Chondrocyte (in vitro differentiated cells): ENCODE measurements around the gene LRRC55. TPM values are rescaled to one million over a fixed set of nuclear protein-coding genes. Genes with fewer than 3 reads are reported as not detected.

Experiments
- DNase-seq: peaks from one replicate; pipeline ENCODE4 v3.0.0; 2021; ENCODE audit warnings: mixed read lengths, low spot score
- H3K27ac Mint-ChIP-seq: one replicate; pipeline ENCODE4 v1.8.0; 2021; ENCODE audit warnings: mild to moderate bottlenecking, moderate library complexity, mixed read lengths; ENCODE audit not compliant: unreplicated experiment
- H3K27me3 Mint-ChIP-seq: 2 replicates; pipeline ENCODE4 v1.8.0; 2021; ENCODE audit warnings: low read depth, mixed read lengths
- H3K36me3 Mint-ChIP-seq: 2 replicates; pipeline ENCODE4 v1.8.0; 2021; ENCODE audit warnings: low read depth, mixed read lengths
- H3K4me1 Mint-ChIP-seq: 2 replicates; pipeline ENCODE4 v1.8.0; 2021; ENCODE audit warnings: low read depth, mild to moderate bottlenecking, mixed read lengths
- H3K4me3 Mint-ChIP-seq: one replicate; pipeline ENCODE4 v1.8.0; 2021; ENCODE audit warnings: mild to moderate bottlenecking, moderate library complexity, mixed read lengths; ENCODE audit not compliant: unreplicated experiment
- H3K9me3 Mint-ChIP-seq: 2 replicates; pipeline ENCODE4 v1.8.0; 2021; ENCODE audit warnings: low read depth, mixed read lengths
- total RNA-seq: library from RNA; stranded (reverse); gene quantifications from 3 replicates; pipeline ENCODE4 v1.2.1, GENCODE V29; 2021
- TF ChIP-seq, protein P1 (sequence below): fragments of 200-600 bp; sonication (generic); IDR thresholded peaks from 2 replicates; pipeline ENCODE4 v1.5.0; 2021; ENCODE audit warnings: antibody characterized with exemption, mild to moderate bottlenecking, moderate library complexity

LRRC55 gene
- total RNA-seq, 1 donor from 2014 or later = not detected

DNA sequence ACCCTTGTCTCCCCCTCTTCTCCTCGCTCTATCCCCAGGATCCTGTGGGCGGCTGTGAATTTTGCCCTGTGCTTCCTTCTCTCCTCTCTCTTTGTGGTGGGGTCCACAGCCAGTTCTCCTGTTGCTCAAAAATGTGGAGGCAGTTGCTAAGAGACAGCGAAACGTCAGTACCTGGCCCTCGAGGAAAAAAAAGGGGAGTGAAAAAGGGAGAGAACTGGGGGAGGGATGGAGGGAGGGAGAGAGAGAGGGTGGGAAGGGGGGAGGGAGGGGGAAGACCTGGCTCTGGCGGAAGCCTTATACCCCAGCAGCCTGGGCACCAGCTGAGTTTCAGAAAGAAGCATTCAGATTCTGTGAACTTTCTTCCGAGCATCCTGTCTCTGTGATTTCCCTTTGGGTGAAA, 2.1 kb upstream of the LRRC55 start:
- Mint-ChIP-seq H3K9me3 (no peaks in the 10 kb centered on the region), H3K4me3 (no peak overlapping the region), H3K27ac (no peak overlapping the region), H3K4me1 (no peaks in the 10 kb centered on the region), H3K36me3 (no peaks in the 10 kb centered on the region), H3K27me3 (peaks cover 65% of the 10 kb centered on the region)
- TF ChIP-seq, protein P1, sequence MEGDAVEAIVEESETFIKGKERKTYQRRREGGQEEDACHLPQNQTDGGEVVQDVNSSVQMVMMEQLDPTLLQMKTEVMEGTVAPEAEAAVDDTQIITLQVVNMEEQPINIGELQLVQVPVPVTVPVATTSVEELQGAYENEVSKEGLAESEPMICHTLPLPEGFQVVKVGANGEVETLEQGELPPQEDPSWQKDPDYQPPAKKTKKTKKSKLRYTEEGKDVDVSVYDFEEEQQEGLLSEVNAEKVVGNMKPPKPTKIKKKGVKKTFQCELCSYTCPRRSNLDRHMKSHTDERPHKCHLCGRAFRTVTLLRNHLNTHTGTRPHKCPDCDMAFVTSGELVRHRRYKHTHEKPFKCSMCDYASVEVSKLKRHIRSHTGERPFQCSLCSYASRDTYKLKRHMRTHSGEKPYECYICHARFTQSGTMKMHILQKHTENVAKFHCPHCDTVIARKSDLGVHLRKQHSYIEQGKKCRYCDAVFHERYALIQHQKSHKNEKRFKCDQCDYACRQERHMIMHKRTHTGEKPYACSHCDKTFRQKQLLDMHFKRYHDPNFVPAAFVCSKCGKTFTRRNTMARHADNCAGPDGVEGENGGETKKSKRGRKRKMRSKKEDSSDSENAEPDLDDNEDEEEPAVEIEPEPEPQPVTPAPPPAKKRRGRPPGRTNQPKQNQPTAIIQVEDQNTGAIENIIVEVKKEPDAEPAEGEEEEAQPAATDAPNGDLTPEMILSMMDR = no peak
- no peak for DNase-seq

DNA sequence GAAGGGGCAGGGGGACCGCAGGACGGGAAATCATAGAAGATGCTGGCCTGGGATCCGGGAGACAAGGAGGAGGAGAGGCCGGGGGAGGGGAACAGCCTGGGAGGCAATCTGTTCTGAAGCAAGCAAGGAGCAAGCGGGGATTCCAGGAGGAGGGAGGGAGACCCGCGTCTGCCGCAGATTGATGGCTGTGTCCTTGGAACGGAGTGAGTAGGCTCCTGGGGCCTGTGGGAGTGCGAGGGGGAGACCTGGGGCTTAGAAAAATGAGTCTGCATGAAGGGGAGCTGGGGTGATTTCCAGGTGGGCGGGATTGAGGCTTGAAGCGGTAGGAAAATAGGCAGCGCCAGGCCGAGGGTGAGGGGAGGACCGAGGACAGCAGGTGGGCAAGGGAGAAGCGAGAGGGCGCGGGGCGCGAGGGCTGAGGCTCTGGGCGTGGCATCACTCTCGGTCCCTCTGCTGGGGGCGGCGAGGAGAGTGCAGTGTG, 1.6 kb upstream of the LRRC55 start:
- TF ChIP-seq, protein P1 = no peak
- Mint-ChIP-seq H3K36me3 (no peaks in the 10 kb centered on the region), H3K4me1 (no peaks in the 10 kb centered on the region), H3K27ac (no peak overlapping the region), H3K27me3 (peaks cover 66% of the 10 kb centered on the region), H3K9me3 (no peaks in the 10 kb centered on the region), H3K4me3 (no peak overlapping the region)
- DNase-seq = no peak

DNA sequence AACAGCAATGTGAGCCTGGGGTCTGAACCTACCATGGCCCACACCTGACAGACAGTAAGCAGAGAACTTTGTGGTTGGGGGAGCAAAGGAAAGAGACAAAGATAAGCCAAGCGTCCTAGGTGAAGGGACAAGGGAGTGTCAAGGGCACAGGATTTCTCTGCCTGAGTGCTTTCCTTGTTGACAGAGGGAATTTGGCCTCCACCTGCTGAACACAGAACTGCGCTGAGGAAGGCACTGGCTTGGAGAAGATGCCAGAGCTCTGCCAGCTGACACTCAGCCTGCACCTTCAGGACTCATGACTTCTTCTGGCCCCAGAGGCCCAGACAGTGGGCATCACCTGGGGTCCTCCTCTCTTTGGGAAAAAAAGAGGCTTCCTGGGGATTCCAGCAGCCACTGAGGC, 789 bp upstream of the LRRC55 start:
- Mint-ChIP-seq H3K9me3 (no peaks in the 10 kb centered on the region), H3K27ac (no peak overlapping the region), H3K27me3 (peaks cover 59% of the 10 kb centered on the region), H3K36me3 (no peaks in the 10 kb centered on the region), H3K4me3 (no peak overlapping the region), H3K4me1 (no peaks in the 10 kb centered on the region)
- TF ChIP-seq, protein P1 = no peak
- no peak for DNase-seq

DNA sequence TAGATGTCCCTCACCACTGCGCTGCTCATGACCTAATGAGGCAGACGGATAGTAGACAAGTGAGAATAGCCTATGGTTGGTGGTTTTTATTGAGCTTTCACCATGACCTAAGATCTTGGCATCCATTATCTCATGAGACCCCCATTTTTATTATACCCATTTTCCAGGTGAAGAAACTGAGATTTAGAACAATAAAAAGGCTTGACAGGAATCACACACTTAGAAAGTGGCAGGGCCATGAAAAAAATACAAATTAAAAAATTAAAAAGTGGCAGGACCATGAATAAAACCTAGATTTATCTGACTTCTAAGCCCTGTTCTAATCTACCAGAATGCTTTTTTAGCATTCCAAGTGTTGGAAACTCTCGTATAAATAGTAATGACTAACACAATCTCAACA, 1.1 kb downstream of the LRRC55 start:
- no peaks in the 10 kb centered on the region for H3K9me3 Mint-ChIP-seq
- no peaks in the 10 kb centered on the region for H3K36me3 Mint-ChIP-seq
- TF ChIP-seq, protein P1 = no peak
- peaks cover 52% of the 10 kb centered on the region for H3K27me3 Mint-ChIP-seq
- H3K4me1 Mint-ChIP-seq = no peaks in the 10 kb centered on the region
- no peak overlapping the region for H3K27ac Mint-ChIP-seq
- DNase-seq = no peak
- H3K4me3 Mint-ChIP-seq = no peak overlapping the region

DNA sequence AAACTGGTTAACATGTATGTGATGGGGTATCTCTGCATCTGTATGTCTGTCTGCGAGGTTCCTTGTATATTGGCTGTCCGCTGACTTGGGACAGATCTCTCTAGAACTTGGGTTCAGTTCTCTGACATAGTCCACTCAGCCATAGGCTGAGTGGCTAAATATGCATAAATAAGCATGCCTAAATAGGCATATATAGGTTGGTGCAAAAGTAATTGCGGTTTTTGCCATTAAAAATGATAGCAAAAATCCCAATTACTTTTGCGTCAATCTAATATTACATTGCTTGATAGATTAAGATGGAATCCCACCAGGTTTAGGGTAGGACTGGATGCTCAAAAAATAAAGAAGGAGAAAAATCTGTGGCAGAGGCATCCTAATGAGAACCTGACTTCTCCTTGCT, 8.8 kb downstream of the LRRC55 start:
- DNase-seq = no peak
- Mint-ChIP-seq H3K27ac (no peak overlapping the region), H3K36me3 (no peaks in the 10 kb centered on the region), H3K4me1 (no peaks in the 10 kb centered on the region), H3K4me3 (no peak overlapping the region), H3K27me3 (peaks cover 36% of the 10 kb centered on the region), H3K9me3 (peaks cover 3% of the 10 kb centered on the region)
- TF ChIP-seq, protein P1 = no peak
